ENCODE measurements around the gene SELENON.

The SELENON gene

GRCh38 chr1:25866288-25866687, 66.3 kb downstream of the SELENON start:
- DNase-seq: no peak

- DNase-seq: no peak
Observed at GRCh38 chr1:25867210-25867991, 67.4 kb downstream of the SELENON start.

Measured in central memory CD4-positive, alpha-beta T cell (primary cell).